Erythroblast (primary cell): ENCODE results near the gene CFD.

Experiments
- GATA1 ChIP-seq: IDR thresholded peaks from 2 replicates; pipeline ENCODE4 v1.6.1; 2011; ENCODE audit warnings: low read depth, mild to moderate bottlenecking, control low read depth, low read length, moderate library complexity
- POLR2A ChIP-seq: IDR thresholded peaks from 2 replicates; pipeline ENCODE4 v1.6.1; 2011; ENCODE audit warnings: mild to moderate bottlenecking, low read length

DNA sequence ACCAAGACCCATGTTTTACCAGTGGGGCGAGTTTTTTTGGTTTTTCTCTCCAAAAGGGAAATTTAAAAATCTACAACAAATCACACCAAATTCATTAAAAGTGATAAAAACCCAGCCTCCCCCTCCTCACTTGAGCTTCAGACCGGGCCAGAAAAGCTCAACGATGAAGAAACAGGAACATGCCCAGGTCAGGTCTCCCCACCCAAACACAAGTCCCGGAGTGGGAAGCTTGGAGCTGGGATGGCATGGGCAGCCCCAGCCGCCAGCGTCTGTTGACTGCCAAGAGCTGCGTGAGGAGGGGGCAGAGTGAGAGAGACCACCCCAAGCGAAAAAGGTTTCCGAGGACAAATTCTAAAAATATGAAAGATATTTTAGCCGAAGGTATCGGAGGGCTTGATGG is 37.5 kb downstream of the CFD start:
- TF ChIP-seq POLR2A (no peak), GATA1 (no peak)
